HG03097 (cell line): Measurements from ENCODE around the gene YKT6.

ENCODE experiments used
- ATAC-seq: cut with Tn5 transposase; IDR thresholded peaks from one replicate; pipeline ENCODE4 v1.9.1; 2021; ENCODE audit not compliant: unreplicated experiment, low FRiP score

Gene YKT6

DNA sequence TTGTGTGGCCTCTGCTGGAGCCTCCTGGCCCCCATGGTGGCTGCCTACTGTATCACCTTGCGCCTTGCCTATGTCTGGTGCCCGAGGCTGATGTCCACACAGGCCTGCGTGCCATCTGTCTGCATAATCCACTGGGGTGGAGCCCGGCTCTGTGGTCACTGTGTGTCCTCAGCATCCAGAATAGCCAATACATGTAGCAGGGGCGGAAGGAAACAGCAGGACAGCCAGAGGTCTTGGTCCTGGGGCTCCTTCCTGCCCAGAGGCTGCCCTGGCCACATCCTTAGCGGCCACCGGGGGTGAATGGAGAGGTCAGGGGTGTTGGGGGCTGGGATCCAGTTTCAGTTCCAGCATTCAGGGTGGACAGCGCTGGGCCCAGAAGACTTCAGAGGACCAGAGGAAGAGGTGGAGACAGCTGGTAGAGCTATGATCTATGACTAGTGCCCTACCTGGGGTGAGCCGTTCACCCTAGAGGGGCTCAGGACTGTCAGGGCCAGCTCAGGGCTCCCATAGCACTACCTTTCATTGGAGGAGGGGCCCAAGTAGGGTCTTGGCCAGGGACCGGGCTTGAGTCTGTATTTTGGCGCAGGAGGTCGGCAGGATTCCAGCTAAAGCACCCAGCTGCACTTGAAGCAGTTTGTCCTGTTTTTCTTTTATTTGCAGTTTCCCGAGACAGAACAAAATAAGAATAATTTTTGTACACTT, 15.9 kb downstream of the YKT6 start:
- no peak for ATAC-seq

DNA sequence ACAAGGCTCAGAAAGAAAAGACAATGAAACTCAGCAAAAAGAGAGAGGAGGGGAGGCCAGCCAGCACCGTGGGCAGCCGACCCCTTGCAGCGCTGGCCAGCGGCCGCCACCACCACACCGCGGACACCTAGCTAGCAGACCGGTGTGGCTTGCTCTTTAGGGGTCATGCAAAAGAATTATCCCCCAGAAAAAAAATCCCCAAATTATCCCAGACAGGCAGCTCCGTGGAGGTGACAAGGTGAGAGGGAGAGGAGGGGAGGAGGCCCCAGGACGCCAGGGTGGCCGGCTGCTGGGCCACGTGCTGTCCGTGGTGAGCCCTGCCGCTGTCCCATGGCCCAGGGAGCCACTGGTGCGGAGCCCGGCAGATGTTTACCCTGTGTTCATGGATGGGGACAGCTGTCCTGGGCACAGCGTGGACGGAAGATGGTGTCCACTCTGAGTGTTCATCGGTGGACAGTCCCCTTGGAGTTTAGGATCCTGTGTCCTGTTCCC, 16.5 kb downstream of the YKT6 start:
- ATAC-seq, result no peak

GRCh38 chr7:44217852-44218402, 17.1 kb downstream of the YKT6 start:
- no peak for ATAC-seq

DNA sequence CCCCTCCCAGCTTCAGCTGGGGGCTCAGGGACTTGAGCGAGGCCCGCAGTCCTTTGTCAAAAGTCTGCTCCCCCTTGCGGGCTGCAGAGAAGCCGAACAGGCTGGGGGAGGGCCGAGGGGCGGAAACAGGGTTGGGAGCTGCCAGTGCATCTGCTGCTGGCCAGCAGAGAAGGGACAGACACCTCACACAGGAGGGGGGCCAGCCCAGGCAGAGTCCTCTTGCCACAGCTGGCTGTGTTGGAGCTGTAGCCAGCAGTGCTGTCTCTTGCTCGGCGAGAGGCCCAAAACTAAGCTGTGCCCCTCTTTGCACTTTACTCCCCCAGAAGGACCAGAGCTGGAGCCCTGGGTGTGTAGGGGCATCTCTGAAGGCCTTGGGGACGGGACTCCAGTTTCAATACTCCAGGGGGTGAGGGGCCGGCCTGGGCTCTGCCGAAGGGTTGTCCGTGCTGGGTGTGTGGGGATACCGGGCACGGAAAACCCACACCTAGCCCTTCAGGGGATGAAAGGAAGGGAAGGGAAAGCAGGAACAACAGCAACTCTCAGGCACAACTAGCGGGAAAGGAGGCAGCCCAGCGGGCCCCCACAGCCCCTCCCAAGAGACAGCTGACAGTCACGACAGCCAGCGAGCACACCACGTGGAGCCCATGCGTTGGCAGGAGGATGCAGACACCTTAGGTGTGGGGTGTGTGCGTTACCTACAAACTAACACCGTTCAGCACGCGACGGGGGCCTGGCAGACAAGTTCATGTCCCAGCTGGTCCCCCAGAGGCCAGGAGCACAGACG, 17.8 kb downstream of the YKT6 start:
- no peak for ATAC-seq

- ATAC-seq, result no peak
Observed at GRCh38 chr7:44219371-44220045, 18.7 kb downstream of the YKT6 start.

DNA sequence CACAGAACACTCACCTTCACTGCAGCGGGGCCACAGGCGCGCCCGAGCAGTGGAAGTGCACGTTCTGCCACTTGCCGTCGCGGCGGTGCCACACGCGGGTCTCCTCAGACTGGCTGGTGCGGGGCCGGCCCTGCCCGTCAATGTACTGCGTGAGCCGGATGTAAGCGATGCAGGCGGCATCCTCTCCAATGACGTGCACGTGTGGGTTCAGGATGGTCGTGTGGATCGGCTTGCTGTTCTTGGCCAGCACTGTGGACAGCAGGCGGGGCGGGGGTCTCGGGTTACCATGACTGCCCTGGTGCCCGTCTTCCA, 19.2 kb downstream of the YKT6 start:
- ATAC-seq, result no peak

DNA sequence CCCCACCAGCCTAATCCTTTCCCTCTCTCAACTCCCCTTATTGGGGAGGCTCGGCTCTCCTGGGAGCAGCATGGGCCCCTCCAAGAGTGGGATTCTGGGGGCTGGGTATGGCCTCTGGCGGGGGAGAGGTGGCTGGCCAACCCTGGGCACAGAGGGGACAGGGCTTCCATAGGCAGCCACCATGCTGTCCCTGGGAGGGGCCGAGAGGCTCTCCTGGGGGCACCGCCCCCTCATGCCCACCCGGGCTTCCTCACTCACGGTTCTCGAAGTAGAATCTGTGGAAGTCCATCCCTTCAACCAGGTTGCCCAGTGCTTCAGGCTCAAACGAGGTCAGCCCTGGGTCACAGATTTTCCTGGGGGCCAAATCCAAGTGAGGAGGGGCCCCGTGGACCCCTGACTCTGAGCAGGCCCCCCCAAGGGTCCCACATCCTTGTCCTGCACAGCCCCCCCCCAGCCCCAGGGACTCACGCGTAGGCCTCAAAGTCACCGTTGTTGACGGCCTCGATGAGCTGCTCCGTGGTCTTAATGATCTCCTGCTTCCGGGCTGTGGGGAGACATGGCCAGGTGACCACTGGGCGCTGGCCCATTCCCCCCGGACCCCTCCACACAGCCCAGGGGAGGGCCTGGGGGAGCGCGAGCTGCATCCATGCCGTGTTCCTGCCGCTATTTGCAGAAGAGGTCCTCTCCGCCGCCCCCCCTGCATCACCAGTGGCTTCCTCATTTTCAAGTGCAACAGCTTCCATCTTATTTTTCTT, 19.8 kb downstream of the YKT6 start:
- ATAC-seq, result no peak

GRCh38 chr7:44221231-44221791, 20.5 kb downstream of the YKT6 start:
- ATAC-seq, result no peak

DNA sequence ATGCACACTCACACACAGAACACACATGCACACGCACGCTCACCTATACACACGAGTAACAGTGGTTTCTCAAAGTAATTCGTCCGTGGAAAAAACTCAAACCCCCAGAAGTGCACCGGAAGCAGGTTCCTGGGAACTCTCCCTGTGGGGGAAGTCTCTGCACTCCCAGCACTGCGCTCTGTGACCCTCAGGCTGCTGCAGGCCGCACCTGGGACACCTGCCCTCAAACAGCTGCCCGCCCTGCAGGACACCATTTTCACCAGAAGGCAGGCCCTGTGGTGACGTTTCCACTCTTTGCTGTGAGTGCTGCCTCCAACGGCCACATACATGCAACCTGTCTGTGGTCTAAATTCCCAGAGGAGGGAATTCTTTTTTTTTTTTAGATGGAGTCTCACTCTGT, 21.3 kb downstream of the YKT6 start:
- no peak for ATAC-seq

DNA sequence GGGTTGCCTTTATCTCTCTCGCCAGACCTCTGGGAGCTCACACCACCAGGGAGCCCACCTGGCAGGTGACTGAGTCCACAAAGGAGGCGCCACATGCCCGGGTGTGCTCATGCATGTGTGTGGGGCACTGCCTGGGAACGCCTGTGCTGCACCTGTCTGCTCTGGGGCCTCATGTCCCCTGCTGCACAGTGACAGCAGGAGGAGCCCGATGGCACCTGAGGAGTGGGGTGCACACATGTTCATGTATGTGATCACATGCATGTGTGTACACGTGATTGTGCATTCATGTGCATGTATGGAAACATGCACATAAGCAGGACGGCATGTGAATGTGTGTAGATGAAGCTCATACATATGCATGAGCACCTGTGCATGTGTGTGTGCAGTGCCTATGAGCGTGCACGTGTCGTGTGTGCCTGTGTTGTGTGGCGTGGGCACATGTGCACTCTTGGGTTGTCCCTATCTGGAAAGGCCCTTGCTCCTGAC, 22.0 kb downstream of the YKT6 start:
- ATAC-seq, result no peak

DNA sequence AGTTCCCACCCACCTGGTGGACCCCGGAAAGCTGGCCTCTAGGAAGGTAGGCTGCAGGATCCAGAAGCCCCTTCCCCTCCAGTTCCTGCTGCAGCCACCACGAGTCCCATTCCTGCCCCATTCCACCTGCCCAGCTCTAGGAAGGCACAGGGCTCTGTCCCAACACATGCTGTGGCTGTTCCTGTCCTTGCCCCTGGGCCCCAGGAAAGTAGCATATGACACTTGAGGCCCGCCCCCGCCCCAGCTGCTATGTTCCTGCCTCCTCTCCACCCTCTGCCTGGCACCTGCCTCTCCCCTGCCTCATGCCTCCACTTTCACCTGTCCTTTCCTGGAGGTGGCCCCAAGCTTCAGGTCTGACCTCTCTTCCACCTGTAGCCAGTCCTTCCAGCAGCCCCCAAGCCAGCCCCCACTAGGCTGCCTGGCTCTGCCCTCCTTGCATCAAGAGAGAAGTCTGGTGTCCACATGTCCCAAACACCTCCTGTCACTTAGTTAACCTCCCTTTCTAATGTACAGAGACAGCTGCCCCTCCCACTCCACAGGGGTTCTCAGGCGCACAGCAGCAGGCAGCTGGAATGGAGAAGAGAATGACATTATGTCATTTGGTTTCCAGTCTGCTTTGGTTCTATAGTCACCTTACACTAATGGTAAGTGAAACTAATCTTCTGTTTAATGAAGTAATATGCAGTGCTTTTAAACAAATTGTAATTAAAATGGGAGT, 22.7 kb downstream of the YKT6 start:
- no peak for ATAC-seq

- ATAC-seq, result no peak
Observed at GRCh38 chr7:44224080-44224973, 23.5 kb downstream of the YKT6 start.

GRCh38 chr7:44224974-44225565, 24.3 kb downstream of the YKT6 start:
- no peak for ATAC-seq

DNA sequence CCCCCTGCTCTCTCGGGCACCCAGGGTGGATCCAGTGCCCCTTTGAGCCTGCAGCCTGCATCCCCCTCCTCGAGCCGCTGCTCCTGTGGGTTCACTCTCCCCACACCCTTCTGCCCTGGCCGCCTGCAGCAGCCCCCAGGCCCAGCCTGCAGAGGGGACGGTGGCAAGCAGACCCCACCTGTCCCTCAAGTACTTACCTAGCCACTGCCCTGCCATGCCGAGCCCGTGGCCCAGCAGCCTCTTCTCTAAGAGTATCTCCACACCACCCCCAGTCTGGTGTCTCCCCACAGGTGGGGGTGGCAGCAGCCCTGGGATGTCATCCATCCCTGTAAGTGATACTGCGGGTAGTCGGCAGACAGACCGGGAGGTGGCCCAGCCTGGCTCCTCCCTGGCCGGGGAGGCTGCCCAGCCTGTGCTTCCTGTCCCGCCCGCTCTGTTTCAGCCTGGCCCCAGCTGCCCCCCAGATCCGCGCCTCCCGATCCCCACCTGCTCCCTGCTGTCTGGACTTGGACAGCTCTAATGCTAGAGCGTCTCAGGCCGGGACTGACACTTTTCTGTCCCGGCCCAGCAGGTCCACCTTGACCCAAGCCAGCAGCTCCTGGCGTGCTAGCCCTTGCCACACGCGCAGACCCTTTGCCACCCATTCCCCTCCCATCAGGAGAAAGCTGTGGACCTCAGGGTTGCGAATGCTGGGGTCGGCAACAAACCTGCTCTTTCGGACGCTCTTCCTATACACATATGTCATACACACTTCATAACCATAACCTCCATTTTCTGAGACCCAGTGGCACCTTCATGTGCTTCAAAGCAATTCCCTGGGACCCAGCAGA, 25.0 kb downstream of the YKT6 start:
- no peak for ATAC-seq

DNA sequence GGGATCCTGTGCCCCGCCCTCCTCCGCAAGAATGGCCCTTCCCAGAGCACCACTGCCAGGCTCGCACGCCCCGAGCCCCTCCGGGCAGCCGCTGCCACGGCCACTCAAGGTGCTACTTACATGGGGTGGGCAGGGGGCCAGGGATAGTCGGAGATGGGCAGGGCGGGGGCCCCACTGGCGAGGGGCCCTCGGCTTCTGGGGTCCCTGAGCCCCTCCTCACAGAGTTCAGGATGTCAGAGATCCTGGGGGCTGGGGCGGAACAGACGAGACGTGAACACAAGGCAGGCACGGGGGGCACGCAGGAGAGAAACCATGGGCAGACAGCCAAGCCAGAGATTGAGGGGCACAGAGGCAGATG, 25.6 kb downstream of the YKT6 start:
- ATAC-seq, result no peak

GRCh38 chr7:44227911-44228310, 27.1 kb downstream of the YKT6 start:
- no peak for ATAC-seq

DNA sequence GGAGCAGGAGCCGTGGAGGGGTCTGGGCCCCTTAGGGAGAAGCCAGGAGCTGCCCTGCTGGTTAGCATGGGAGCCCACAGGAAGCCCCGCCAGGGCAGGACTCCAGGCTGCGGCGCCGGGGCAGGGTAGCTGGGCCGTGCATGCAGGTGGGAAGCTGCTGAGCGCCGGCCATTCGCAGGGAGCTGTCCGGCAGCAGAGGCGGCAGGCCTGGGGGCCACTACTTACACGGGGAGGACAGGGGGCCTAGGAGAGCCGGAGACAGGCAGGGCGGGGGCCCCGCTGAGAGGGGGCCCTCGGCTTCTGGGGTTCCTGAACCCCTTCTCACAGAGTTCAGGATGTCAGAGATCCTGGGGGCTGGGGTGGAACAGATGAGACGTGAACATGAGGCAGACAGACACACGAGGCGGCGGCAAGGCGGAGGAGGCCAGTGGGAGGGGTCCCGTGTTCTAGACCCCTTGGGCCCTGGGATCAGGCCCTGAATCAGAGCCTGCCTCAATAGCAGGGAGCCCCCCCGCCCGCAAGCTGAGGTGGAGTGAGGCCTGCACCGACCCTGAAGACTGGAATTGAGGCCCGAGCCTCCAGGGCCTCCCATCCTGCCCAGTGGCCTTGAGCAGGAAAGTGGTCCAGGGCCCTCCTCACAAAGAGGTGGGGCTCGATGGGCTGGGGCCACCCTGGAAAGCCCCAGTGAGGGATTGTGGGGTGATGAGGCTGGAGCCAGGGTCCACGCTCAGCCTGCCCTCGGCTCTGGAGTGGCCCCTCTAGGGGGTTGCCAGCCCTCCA, 28.0 kb downstream of the YKT6 start:
- ATAC-seq, result no peak
